Liver (tissue), 9 donors: ENCODE results near the gene PC. TPM values are rescaled to one million over a fixed set of nuclear protein-coding genes. Genes with fewer than 3 reads are reported as not detected.

Source experiments
- DNase-seq: peaks from one replicate; pipeline ENCODE4 v3.0.0-alpha.2; 2017; ENCODE audit warnings: low spot score
- H3K27ac ChIP-seq, 2 donors: one replicate each; pipeline ENCODE4 v1.7.0; 2013; ENCODE audit warnings: inconsistent platforms in 2 of 2, low read length in 2 of 2, control low read depth in 1 of 2, low read depth in 1 of 2, mild to moderate bottlenecking in 1 of 2
- H3K27me3 ChIP-seq, 4 donors: one replicate each; pipeline versions ENCODE4 v1.6.1 to v1.7.0; 2013; ENCODE audit warnings: low read length in 3 of 4, inconsistent platforms in 1 of 4, mild to moderate bottlenecking in 1 of 4, moderate library complexity in 1 of 4; ENCODE audit not compliant: control insufficient read depth in 4 of 4, insufficient read depth in 4 of 4
- H3K36me3 ChIP-seq, 4 donors: one replicate each; pipeline versions ENCODE4 v1.6.1 to v1.7.0; 2013; ENCODE audit warnings: low read length in 3 of 4, mild to moderate bottlenecking in 3 of 4, low read depth in 1 of 4, moderate library complexity in 1 of 4; ENCODE audit not compliant: control insufficient read depth in 4 of 4, insufficient read depth in 3 of 4
- H3K4me1 ChIP-seq, 4 donors: one replicate each; pipeline versions ENCODE4 v1.6.1 to v1.7.0; 2013; ENCODE audit warnings: low read length in 3 of 4, mild to moderate bottlenecking in 3 of 4, moderate library complexity in 1 of 4; ENCODE audit not compliant: control insufficient read depth in 4 of 4, insufficient read depth in 4 of 4
- H3K4me3 ChIP-seq, 3 donors: one replicate each; pipeline versions ENCODE4 v1.6.1 to v1.7.0; 2013; ENCODE audit warnings: low read length in 3 of 3, control low read depth in 1 of 3, low read depth in 1 of 3, mild to moderate bottlenecking in 1 of 3
- H3K9ac ChIP-seq, 2 donors: one replicate each; pipeline ENCODE4 v1.7.0; 2013; ENCODE audit warnings: low read length in 2 of 2, mild to moderate bottlenecking in 2 of 2, moderate library complexity in 2 of 2, control low read depth in 1 of 2, low read depth in 1 of 2
- H3K9me3 ChIP-seq, 4 donors: one replicate each; pipeline versions ENCODE4 v1.6.1 to v1.7.0; 2013; ENCODE audit warnings: low read length in 3 of 4; ENCODE audit not compliant: control insufficient read depth in 4 of 4
- CTCF ChIP-seq: fragments of 150-350 bp; IDR thresholded peaks from 2 replicates; pipeline ENCODE4 v1.5.1; 2017; ENCODE audit warnings: improper control_type of control experiment, low read depth, low read length; ENCODE audit not compliant: missing input control
- EGR1 ChIP-seq, 2 donors: IDR thresholded peaks; 2 replicates each; pipeline ENCODE4 v1.6.1; 2016 to 2018; ENCODE audit warnings: antibody characterized with exemption in 2 of 2, low read depth in 2 of 2
- FOXA1 ChIP-seq: IDR thresholded peaks from 2 replicates; pipeline ENCODE4 v1.6.1; 2016; ENCODE audit warnings: antibody characterized with exemption
- FOXA2 ChIP-seq: IDR thresholded peaks from 2 replicates; pipeline ENCODE4 v1.6.1; 2016; ENCODE audit warnings: antibody characterized with exemption
- GABPA ChIP-seq, 2 donors: IDR thresholded peaks in 1 of 2; conservative IDR thresholded peaks in 1 of 2; 2 replicates each; pipeline ENCODE4 v1.6.1; 2016; ENCODE audit warnings: antibody characterized with exemption in 2 of 2, mild to moderate bottlenecking in 1 of 2, moderate library complexity in 1 of 2
- HNF4A ChIP-seq, 2 donors: conservative IDR thresholded peaks; 2 replicates each; pipeline ENCODE4 v1.6.1; 2016; ENCODE audit warnings: antibody characterized with exemption in 2 of 2, mild to moderate bottlenecking in 2 of 2
- HNF4G ChIP-seq: IDR thresholded peaks from 2 replicates; pipeline ENCODE4 v1.6.1; 2016; ENCODE audit warnings: antibody characterized with exemption
- JUND ChIP-seq, 2 donors: IDR thresholded peaks; 2 replicates each; pipeline ENCODE4 v1.6.1; 2016; ENCODE audit warnings: antibody characterized with exemption in 2 of 2
- MAX ChIP-seq: IDR thresholded peaks from 2 replicates; pipeline ENCODE4 v1.6.1; 2016; ENCODE audit warnings: antibody characterized with exemption
- NR2F2 ChIP-seq: IDR thresholded peaks from 2 replicates; pipeline ENCODE4 v1.6.1; 2016; ENCODE audit warnings: antibody characterized with exemption
- REST ChIP-seq: IDR thresholded peaks from 2 replicates; pipeline ENCODE4 v1.6.1; 2016; ENCODE audit warnings: antibody characterized with exemption, mild to moderate bottlenecking
- RXRA ChIP-seq, 2 donors: IDR thresholded peaks; 2 replicates each; pipeline ENCODE4 v1.6.1; 2017 to 2018; ENCODE audit warnings: antibody characterized with exemption in 2 of 2, mild to moderate bottlenecking in 1 of 2
- SP1 ChIP-seq: IDR thresholded peaks from 2 replicates; pipeline ENCODE4 v1.6.1; 2018; ENCODE audit warnings: antibody characterized with exemption, mild to moderate bottlenecking
- TAF1 ChIP-seq: conservative IDR thresholded peaks from 2 replicates; pipeline ENCODE4 v1.6.1; 2016; ENCODE audit warnings: antibody characterized with exemption, mild to moderate bottlenecking
- WGBS: extraction: QIAGEN DNeasy Blood & Tissue Kit; methylation state at CpG from one replicate; pipeline ENCODE4 v1.1.7; 2013; 5-methylcytosine and 5-hydroxymethylcytosine counted together
- polyA plus RNA-seq, 2 donors: library from polyadenylated mRNA; stranded (reverse) in 1 of 2; unstranded in 1 of 2; fragments of 200-250 nt in 1 of 2; fragments of >200 nt in 1 of 2; fragmentation: Nextera tagmentation in 1 of 2; extraction: Ambion mirVana in 1 of 2; gene quantifications; one replicate each; pipeline versions ENCODE4 v1.2.1 to v1.2.3, GENCODE V29; 2013 to 2015
- total RNA-seq, 2 donors: library from RNA; depleted of rRNA; stranded (reverse); fragments of >200 nt; gene quantifications; one replicate each; pipeline ENCODE4 v1.2.3, GENCODE V29; 2014
- donor health status: healthy.
- donor health status: healthy.
- donor health status: healthy.
- donor health status: healthy.
- donor health status: healthy.

PC gene
- total and polyA plus RNA-seq, 4 donors, result 144 to 583 (median 296) TPM

- H3K36me3 ChIP-seq, result no peaks in the 10 kb centered on the region
- peaks cover 5 to 47% (median 31%) of the 10 kb centered on the region in 4 donors for H3K4me1 ChIP-seq
- no peaks in the 10 kb centered on the region for H3K27me3 ChIP-seq
- peaks cover 0 to 4% (median under 1%) of the 10 kb centered on the region in 4 donors for H3K9me3 ChIP-seq
- DNase-seq, result no peak
- no peak overlapping the region for H3K9ac ChIP-seq
- WGBS, result 89% methylated on average over 5 of the region's 5 CpGs
- H3K4me3 ChIP-seq, result no peak overlapping the region
- TF ChIP-seq TAF1, result no peak
- no peak for TF ChIP-seq JUND (IDR thresholded peaks at IDR 0.05)
- TF ChIP-seq GABPA (IDR thresholded peaks at IDR 0.05 in 1 of 2, conservative IDR thresholded peaks at IDR 0.05 in 1 of 2), result no peak
- no peak for TF ChIP-seq FOXA1
- no peak for TF ChIP-seq FOXA2
- peak in 1 of 2 donors; percentile 35 for TF ChIP-seq HNF4A (conservative IDR thresholded peaks at IDR 0.05)
- no peak for TF ChIP-seq CTCF
- no peak for TF ChIP-seq HNF4G
- no peak for TF ChIP-seq MAX
- H3K27ac ChIP-seq, result no peak overlapping the region
These were observed 25.2 kb upstream of the PC start for GRCh38 chr11:66983275-66983924.

GRCh38 chr11:66981976-66982578, 23.9 kb upstream of the PC start:
- TF ChIP-seq SP1, result no peak
- H3K27me3 ChIP-seq, result no peaks in the 10 kb centered on the region
- peaks cover 0 to 4% (median under 1%) of the 10 kb centered on the region in 4 donors for H3K9me3 ChIP-seq
- no peak overlapping the region for H3K27ac ChIP-seq
- WGBS, result 57% methylated on average over 9 of the region's 9 CpGs
- no peak overlapping the region for H3K9ac ChIP-seq
- peak; percentile 51 for DNase-seq
- H3K4me3 ChIP-seq, result no peak overlapping the region
- no peaks in the 10 kb centered on the region for H3K36me3 ChIP-seq
- H3K4me1 ChIP-seq, result peaks cover 3 to 47% (median 28%) of the 10 kb centered on the region in 4 donors

GRCh38 chr11:66979336-66979980, 21.3 kb upstream of the PC start:
- Histone ChIP-seq H3K9ac (no peak overlapping the region), H3K27me3 (no peaks in the 10 kb centered on the region), H3K27ac (no peak overlapping the region), H3K4me1 (peaks cover 0 to 23% (median 8%) of the 10 kb centered on the region in 4 donors), H3K4me3 (no peak overlapping the region), H3K36me3 (no peaks in the 10 kb centered on the region), H3K9me3 (peaks cover 0 to 4% (median under 1%) of the 10 kb centered on the region in 4 donors)
- no peak for DNase-seq
- WGBS, result 95% methylated on average over 2 of the region's 2 CpGs
- TF ChIP-seq GABPA (IDR thresholded peaks at IDR 0.05 in 1 of 2, conservative IDR thresholded peaks at IDR 0.05 in 1 of 2), result no peak
- TF ChIP-seq NR2F2, result no peak
- TF ChIP-seq REST, result no peak
- no peak for TF ChIP-seq RXRA (IDR thresholded peaks at IDR 0.05)
- TF ChIP-seq CTCF, result no peak
- no peak for TF ChIP-seq EGR1 (IDR thresholded peaks at IDR 0.05; ENCODE audit: low read depth in 2 of 2)
- no peak for TF ChIP-seq TAF1
- no peak for TF ChIP-seq HNF4G
- no peak for TF ChIP-seq FOXA2
